ENCODE measurements around the gene EPHA6. TPM values are rescaled to one million over a fixed set of nuclear protein-coding genes. Genes with fewer than 3 reads are reported as not detected.

The EPHA6 gene
- total and polyA plus RNA-seq, 2 donors (not counting 1 experiment from before 2014, with no cell fraction given): under 0.01 TPM; not detected in 1

GRCh38 chr3:97680210-97680609 is 865.8 kb downstream of the EPHA6 start:
- H3K9ac ChIP-seq (ENCODE audit: insufficient read depth, low read length): no peak overlapping the region
- no peak overlapping the region for H2AFZ ChIP-seq (ENCODE audit: low read length)
- no peaks in the 10 kb centered on the region for H3K36me3 ChIP-seq (ENCODE audit: control insufficient read depth, insufficient read depth, low read length)
- H3K27me3 ChIP-seq (ENCODE audit: control insufficient read depth, insufficient read depth, low read length): no peaks in the 10 kb centered on the region
- no peak for DNase-seq (ENCODE audit: low read depth in 2 of 2)
- no peaks in the 10 kb centered on the region for H3K79me2 ChIP-seq (ENCODE audit: control insufficient read depth, insufficient read depth, low read length)
- no peak overlapping the region for H3K4me2 ChIP-seq (ENCODE audit: extremely low read depth, insufficient read depth, low read length)
- no peak overlapping the region for H3K27ac ChIP-seq (ENCODE audit: insufficient read depth, low read length)
- H3K9me3 ChIP-seq (ENCODE audit: control insufficient read depth, insufficient read depth, low read depth, low read length): no peaks in the 10 kb centered on the region
- H3K4me1 ChIP-seq (ENCODE audit: control insufficient read depth, extremely low read depth, insufficient read depth, low read length): no peaks in the 10 kb centered on the region
- H4K20me1 ChIP-seq (ENCODE audit: control insufficient read depth, extremely low read depth, insufficient read depth, low read length): no peaks in the 10 kb centered on the region
- no peak overlapping the region for H3K4me3 ChIP-seq (replicated peaks in 1 of 4; ENCODE audit: control extremely low read depth in 1 of 4, insufficient read depth in 1 of 4, low read depth in 3 of 4, low read length in 4 of 4)
- TF ChIP-seq CTCF (conservative IDR thresholded peaks at IDR 0.05 in 1 of 2, IDR thresholded peaks at IDR 0.05 in 1 of 2; ENCODE audit: low read depth in 1 of 2, low read length in 2 of 2) (no peak), EZH2 (IDR thresholded peaks at IDR 0.05; ENCODE audit: low read length, missing control alignments) (no peak)

GRCh38 chr3:97680696-97681095 is 866.3 kb downstream of the EPHA6 start:
- Histone ChIP-seq H3K4me2 (ENCODE audit: extremely low read depth, insufficient read depth, low read length) (no peak overlapping the region), H3K27ac (ENCODE audit: insufficient read depth, low read length) (no peak overlapping the region), H3K36me3 (ENCODE audit: control insufficient read depth, insufficient read depth, low read length) (no peaks in the 10 kb centered on the region), H3K9ac (ENCODE audit: insufficient read depth, low read length) (no peak overlapping the region), H3K4me3 (replicated peaks in 1 of 4; ENCODE audit: control extremely low read depth in 1 of 4, insufficient read depth in 1 of 4, low read depth in 3 of 4, low read length in 4 of 4) (no peak overlapping the region), H3K79me2 (ENCODE audit: control insufficient read depth, insufficient read depth, low read length) (no peaks in the 10 kb centered on the region), H3K27me3 (ENCODE audit: control insufficient read depth, insufficient read depth, low read length) (no peaks in the 10 kb centered on the region), H2AFZ (ENCODE audit: low read length) (no peak overlapping the region), H3K9me3 (ENCODE audit: control insufficient read depth, insufficient read depth, low read depth, low read length) (no peaks in the 10 kb centered on the region), H4K20me1 (ENCODE audit: control insufficient read depth, extremely low read depth, insufficient read depth, low read length) (no peaks in the 10 kb centered on the region), H3K4me1 (ENCODE audit: control insufficient read depth, extremely low read depth, insufficient read depth, low read length) (no peaks in the 10 kb centered on the region)
- no peak for DNase-seq (ENCODE audit: low read depth in 2 of 2)
- TF ChIP-seq EZH2 (IDR thresholded peaks at IDR 0.05; ENCODE audit: low read length, missing control alignments) (no peak), CTCF (conservative IDR thresholded peaks at IDR 0.05 in 1 of 2, IDR thresholded peaks at IDR 0.05 in 1 of 2; ENCODE audit: low read depth in 1 of 2, low read length in 2 of 2) (no peak)

GRCh38 chr3:97684490-97684889 is 870.1 kb downstream of the EPHA6 start:
- Histone ChIP-seq H3K4me1 (ENCODE audit: control insufficient read depth, extremely low read depth, insufficient read depth, low read length) (no peaks in the 10 kb centered on the region), H3K4me2 (ENCODE audit: extremely low read depth, insufficient read depth, low read length) (no peak overlapping the region), H4K20me1 (ENCODE audit: control insufficient read depth, extremely low read depth, insufficient read depth, low read length) (no peaks in the 10 kb centered on the region), H3K79me2 (ENCODE audit: control insufficient read depth, insufficient read depth, low read length) (no peaks in the 10 kb centered on the region), H3K9me3 (ENCODE audit: control insufficient read depth, insufficient read depth, low read depth, low read length) (no peaks in the 10 kb centered on the region), H3K27me3 (ENCODE audit: control insufficient read depth, insufficient read depth, low read length) (no peaks in the 10 kb centered on the region), H2AFZ (ENCODE audit: low read length) (no peak overlapping the region), H3K4me3 (replicated peaks in 1 of 4; ENCODE audit: control extremely low read depth in 1 of 4, insufficient read depth in 1 of 4, low read depth in 3 of 4, low read length in 4 of 4) (no peak overlapping the region), H3K27ac (ENCODE audit: insufficient read depth, low read length) (no peak overlapping the region), H3K36me3 (ENCODE audit: control insufficient read depth, insufficient read depth, low read length) (no peaks in the 10 kb centered on the region), H3K9ac (ENCODE audit: insufficient read depth, low read length) (no peak overlapping the region)
- no peak for DNase-seq (ENCODE audit: low read depth in 2 of 2)
- TF ChIP-seq EZH2 (IDR thresholded peaks at IDR 0.05; ENCODE audit: low read length, missing control alignments): no peak
- TF ChIP-seq CTCF (conservative IDR thresholded peaks at IDR 0.05 in 1 of 2, IDR thresholded peaks at IDR 0.05 in 1 of 2; ENCODE audit: low read depth in 1 of 2, low read length in 2 of 2): no peak
